Osteoblast (primary cell): ENCODE results near the gene ATP1B3. TPM values are rescaled to one million over a fixed set of nuclear protein-coding genes. Genes with fewer than 3 reads are reported as not detected.

Experiments
- DNase-seq: peaks from one replicate; pipeline ENCODE4 v3.0.0; 2011; ENCODE audit warnings: low spot score, mixed read lengths; ENCODE audit not compliant: insufficient read length; ENCODE audit errors: missing footprints
- H2AFZ ChIP-seq: 2 replicates; pipeline ENCODE4 v1.6.0; 2011; ENCODE audit warnings: mild to moderate bottlenecking, low read length
- H3K27ac ChIP-seq: 2 replicates; pipeline ENCODE4 v1.5.1; 2011; ENCODE audit warnings: mild to moderate bottlenecking, low read depth, low read length, moderate library complexity
- H3K27me3 ChIP-seq: 2 replicates; pipeline ENCODE4 v1.6.0; 2012; ENCODE audit warnings: mild to moderate bottlenecking, control low read depth, inconsistent platforms, low read length, moderate library complexity; ENCODE audit not compliant: insufficient read depth
- H3K36me3 ChIP-seq: 2 replicates; pipeline ENCODE4 v1.5.1; 2011; ENCODE audit warnings: mild to moderate bottlenecking, low read length, control low read depth, moderate library complexity; ENCODE audit not compliant: insufficient read depth
- H3K4me1 ChIP-seq: 2 replicates; pipeline ENCODE4 v1.5.1; 2011; ENCODE audit warnings: mild to moderate bottlenecking, low read length, control low read depth, moderate library complexity; ENCODE audit not compliant: insufficient read depth
- H3K4me2 ChIP-seq: 2 replicates; pipeline ENCODE4 v1.6.0; 2011; ENCODE audit warnings: mild to moderate bottlenecking, low read length; ENCODE audit not compliant: insufficient read depth
- H3K4me3 ChIP-seq: fragments of 200-600 bp; sonication (generic); 3 replicates; pipeline ENCODE4 v1.5.1; 2012; ENCODE audit warnings: mild to moderate bottlenecking, low read length, inconsistent platforms; ENCODE audit not compliant: insufficient read depth
- H3K79me2 ChIP-seq: 2 replicates; pipeline ENCODE4 v1.6.0; 2012; ENCODE audit warnings: mild to moderate bottlenecking, low read length, control low read depth, inconsistent platforms; ENCODE audit not compliant: insufficient read depth
- H3K9me3 ChIP-seq: 2 replicates; pipeline ENCODE4 v1.5.1; 2011; ENCODE audit warnings: low read depth, low read length, control low read depth
- H4K20me1 ChIP-seq: 2 replicates; pipeline ENCODE4 v1.6.0; 2012; ENCODE audit warnings: mild to moderate bottlenecking, low read length, control low read depth; ENCODE audit not compliant: insufficient read depth
- total RNA-seq: library from RNA; depleted of rRNA; stranded (reverse); fragments of >200 nt; gene quantifications from 2 replicates; pipeline ENCODE4 v1.2.3, GENCODE V29; 2012
- TF ChIP-seq, protein P1 (sequence below): IDR thresholded peaks from 2 replicates; pipeline ENCODE4 v1.5.1; 2011; ENCODE audit warnings: mild to moderate bottlenecking, low read depth, low read length, moderate library complexity; ENCODE audit errors: extremely low read depth

Gene ATP1B3
- total RNA-seq, 1 donor: 37.3 TPM

DNA sequence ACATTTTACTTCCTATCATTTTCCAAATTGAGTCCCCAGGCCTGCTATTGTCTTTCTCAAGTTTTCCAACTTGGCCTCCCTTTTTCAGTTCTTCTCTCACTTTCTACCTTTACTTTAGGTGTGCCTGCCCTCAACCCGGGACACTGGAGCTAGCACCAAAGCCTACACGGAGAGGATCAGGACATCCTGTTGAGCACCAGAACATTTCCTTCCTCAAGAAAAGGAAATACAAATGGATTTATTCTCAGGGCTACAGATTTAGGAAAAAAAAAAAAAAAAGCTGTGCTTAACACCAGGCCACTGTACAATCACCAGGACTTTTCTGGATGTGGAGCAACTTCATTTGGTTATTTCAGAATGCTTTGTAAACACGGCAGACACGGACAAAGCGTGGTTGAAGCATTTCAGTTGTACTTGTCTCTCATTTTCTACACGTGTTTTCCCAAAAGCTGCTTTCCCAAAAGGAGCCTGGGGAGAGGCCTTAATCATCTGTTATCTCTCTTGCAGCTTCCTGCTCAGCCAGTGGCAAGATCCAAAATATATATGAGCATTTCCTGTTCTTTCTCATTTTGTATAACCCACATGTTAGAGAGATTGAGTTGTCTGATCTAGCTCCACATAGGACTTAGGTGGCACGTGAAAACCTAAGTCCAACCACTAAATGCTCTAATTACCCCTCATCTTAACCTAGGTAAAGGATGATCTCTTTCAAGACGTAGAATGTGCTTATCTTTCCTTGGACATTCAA lies 15.5 kb upstream of the ATP1B3 start:
- Histone ChIP-seq H3K36me3 (no peaks in the 10 kb centered on the region), H3K4me2 (no peak overlapping the region), H3K4me1 (peaks cover 6% of the 10 kb centered on the region), H3K27ac (no peak overlapping the region), H3K79me2 (no peaks in the 10 kb centered on the region), H3K27me3 (no peaks in the 10 kb centered on the region), H3K4me3 (no peak overlapping the region), H4K20me1 (no peaks in the 10 kb centered on the region), H2AFZ (peak overlapping the region; percentile 83), H3K9me3 (no peaks in the 10 kb centered on the region)
- TF ChIP-seq, protein P1, sequence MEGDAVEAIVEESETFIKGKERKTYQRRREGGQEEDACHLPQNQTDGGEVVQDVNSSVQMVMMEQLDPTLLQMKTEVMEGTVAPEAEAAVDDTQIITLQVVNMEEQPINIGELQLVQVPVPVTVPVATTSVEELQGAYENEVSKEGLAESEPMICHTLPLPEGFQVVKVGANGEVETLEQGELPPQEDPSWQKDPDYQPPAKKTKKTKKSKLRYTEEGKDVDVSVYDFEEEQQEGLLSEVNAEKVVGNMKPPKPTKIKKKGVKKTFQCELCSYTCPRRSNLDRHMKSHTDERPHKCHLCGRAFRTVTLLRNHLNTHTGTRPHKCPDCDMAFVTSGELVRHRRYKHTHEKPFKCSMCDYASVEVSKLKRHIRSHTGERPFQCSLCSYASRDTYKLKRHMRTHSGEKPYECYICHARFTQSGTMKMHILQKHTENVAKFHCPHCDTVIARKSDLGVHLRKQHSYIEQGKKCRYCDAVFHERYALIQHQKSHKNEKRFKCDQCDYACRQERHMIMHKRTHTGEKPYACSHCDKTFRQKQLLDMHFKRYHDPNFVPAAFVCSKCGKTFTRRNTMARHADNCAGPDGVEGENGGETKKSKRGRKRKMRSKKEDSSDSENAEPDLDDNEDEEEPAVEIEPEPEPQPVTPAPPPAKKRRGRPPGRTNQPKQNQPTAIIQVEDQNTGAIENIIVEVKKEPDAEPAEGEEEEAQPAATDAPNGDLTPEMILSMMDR: no peak
- peak; percentile 61 for DNase-seq

DNA sequence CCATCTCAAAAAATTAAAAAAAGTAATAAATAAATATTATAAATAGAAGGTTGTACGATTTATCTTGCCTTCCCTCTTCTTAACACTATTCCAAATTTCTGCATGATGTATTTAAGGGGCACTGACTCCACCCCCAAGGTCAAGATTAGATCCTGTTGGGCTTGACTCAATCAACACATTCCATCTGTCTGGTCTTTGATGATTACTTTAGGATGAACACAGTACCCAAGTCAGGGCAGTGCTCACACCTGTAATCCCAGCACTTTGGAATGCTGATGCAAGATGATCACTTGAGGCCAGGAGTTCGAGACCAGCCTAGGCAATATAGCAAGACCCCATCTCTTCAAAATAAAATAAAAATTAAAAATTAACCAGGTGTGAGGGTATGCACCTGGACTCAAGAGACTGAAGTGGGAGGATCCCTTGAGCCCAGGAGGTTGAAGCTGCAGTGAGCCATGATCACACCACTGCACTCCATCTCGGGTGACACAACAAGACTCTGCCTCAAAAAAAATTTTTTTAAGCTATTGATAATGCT lies 14.1 kb upstream of the ATP1B3 start:
- Histone ChIP-seq H3K4me3 (no peak overlapping the region), H2AFZ (no peak overlapping the region), H3K4me2 (no peak overlapping the region), H4K20me1 (no peaks in the 10 kb centered on the region), H3K4me1 (peaks cover 6% of the 10 kb centered on the region), H3K36me3 (no peaks in the 10 kb centered on the region), H3K79me2 (no peaks in the 10 kb centered on the region), H3K27ac (no peak overlapping the region), H3K9me3 (no peaks in the 10 kb centered on the region), H3K27me3 (no peaks in the 10 kb centered on the region)
- no peak for DNase-seq
- TF ChIP-seq, protein P1: no peak

DNA sequence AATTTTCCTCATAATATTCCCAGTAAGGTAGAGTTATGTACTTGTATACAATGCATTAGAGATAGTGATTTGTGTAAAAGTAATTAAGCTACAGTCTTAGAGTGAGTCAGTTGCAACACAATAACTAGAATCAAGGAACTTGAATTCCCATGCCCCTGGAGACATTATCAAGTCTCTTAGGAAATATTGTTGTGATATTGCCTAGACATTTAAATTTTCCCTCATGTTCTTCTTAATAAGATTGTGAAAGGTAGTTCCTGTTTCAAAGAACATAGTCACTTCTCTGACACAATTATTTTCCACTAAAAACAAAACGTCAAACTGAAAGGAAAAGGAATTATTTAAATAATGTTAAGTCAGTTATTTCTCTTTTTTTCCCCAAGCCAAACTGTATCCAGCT lies 13.0 kb upstream of the ATP1B3 start:
- H3K4me2 ChIP-seq: no peak overlapping the region
- no peaks in the 10 kb centered on the region for H3K36me3 ChIP-seq
- DNase-seq: no peak
- no peak overlapping the region for H2AFZ ChIP-seq
- no peak overlapping the region for H3K4me3 ChIP-seq
- H3K27ac ChIP-seq: no peak overlapping the region
- H4K20me1 ChIP-seq: no peaks in the 10 kb centered on the region
- no peaks in the 10 kb centered on the region for H3K79me2 ChIP-seq
- no peaks in the 10 kb centered on the region for H3K9me3 ChIP-seq
- peaks cover 6% of the 10 kb centered on the region for H3K4me1 ChIP-seq
- TF ChIP-seq, protein P1: no peak
- H3K27me3 ChIP-seq: no peaks in the 10 kb centered on the region

DNA sequence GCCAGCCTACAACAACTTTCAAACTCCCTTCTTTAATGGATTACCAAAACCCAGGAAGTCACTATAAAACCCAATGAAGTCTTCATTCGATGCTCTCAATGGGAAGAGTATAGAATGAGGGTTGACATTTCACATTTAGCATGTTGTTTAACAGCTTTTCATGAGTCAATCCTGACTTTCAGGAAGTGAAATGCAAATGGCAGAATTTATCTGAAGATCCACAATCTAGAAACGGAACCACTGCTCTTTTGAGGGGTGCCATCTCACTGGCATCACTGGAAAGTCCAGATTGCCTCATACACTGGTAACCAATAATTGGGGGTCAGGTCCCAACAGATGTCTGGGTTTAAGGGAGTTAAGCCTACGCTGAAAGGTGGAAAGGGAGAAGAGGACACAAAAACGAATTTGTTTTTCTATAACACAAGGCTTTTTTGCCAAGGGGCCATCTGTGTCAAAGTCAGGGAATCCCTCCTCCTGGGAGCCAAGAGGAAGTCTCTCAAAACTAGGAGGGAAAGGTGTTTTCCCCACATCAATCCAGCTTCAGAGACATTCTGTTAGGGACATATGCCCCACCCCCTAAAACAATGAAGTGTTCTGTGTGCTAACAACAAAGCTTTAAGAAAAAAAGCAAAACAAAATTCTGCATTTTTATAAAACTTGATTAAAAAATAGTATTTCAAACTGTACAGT lies 12.0 kb upstream of the ATP1B3 start:
- H3K4me3 ChIP-seq: no peak overlapping the region
- DNase-seq: no peak
- H3K4me2 ChIP-seq: no peak overlapping the region
- H3K36me3 ChIP-seq: no peaks in the 10 kb centered on the region
- H3K9me3 ChIP-seq: no peaks in the 10 kb centered on the region
- H3K27ac ChIP-seq: no peak overlapping the region
- H3K4me1 ChIP-seq: peaks cover 6% of the 10 kb centered on the region
- H3K27me3 ChIP-seq: no peaks in the 10 kb centered on the region
- TF ChIP-seq, protein P1: no peak
- H4K20me1 ChIP-seq: no peaks in the 10 kb centered on the region
- H3K79me2 ChIP-seq: no peaks in the 10 kb centered on the region
- no peak overlapping the region for H2AFZ ChIP-seq
